IMR-90 (cell line): ENCODE measurements around the gene MYO1A. TPM values are rescaled to one million over a fixed set of nuclear protein-coding genes. Genes with fewer than 3 reads are reported as not detected.

Experiments
- ATAC-seq: fragments of 200-7000 bp; cut with Tn5 transposase; 2 replicates; pipeline ENCODE4 v1.9.1; 2020; ENCODE audit warnings: low read depth, mild to moderate bottlenecking, moderate library complexity
- BruUV-seq: library from RNA; stranded (reverse); fragments of 400-500 nt; replicated peaks from 2 replicates; lab custom pipeline; 2021; lab: Mats Ljungman, UMichigan
- CTCF ChIA-PET: fragments of 300-600 bp; formaldehyde crosslinking; extraction: SDS; loops from one replicate; lab custom pipeline; 2021; ENCODE audit warnings: antibody characterized with exemption; lab: Yijun Ruan, JAX
- POLR2A ChIA-PET: fragments of 300-600 bp; sonication (Branson Sonifier 250); formaldehyde crosslinking; loops from one replicate; lab custom pipeline; 2022; ENCODE audit warnings: antibody characterized with exemption; ENCODE audit not compliant: unreplicated experiment; lab: Charles Lee
- DNase-seq: peaks from one replicate; pipeline ENCODE4 v3.0.0; 2013
- H2AFZ ChIP-seq: replicated peaks from 2 replicates; pipeline ENCODE3; 2013; ENCODE audit warnings: low read length, mild to moderate bottlenecking; ENCODE audit not compliant: poor library complexity
- H2AK5ac ChIP-seq: 2 replicates; pipeline ENCODE4 v1.6.1; 2013; ENCODE audit warnings: low read depth, low read length, inconsistent platforms
- H2AK9ac ChIP-seq: replicated peaks from 2 replicates; pipeline ENCODE3; 2013; ENCODE audit warnings: mild to moderate bottlenecking, low read depth, low read length, moderate library complexity; ENCODE audit not compliant: poor library complexity
- H2BK120ac ChIP-seq: 2 replicates; pipeline ENCODE4 v1.6.1; 2013; ENCODE audit warnings: low read depth, low read length, inconsistent platforms
- H2BK15ac ChIP-seq: 3 replicates; pipeline ENCODE4 v1.6.1; 2013; ENCODE audit warnings: low read depth, low read length, inconsistent platforms
- H2BK20ac ChIP-seq: 2 replicates; pipeline ENCODE4 v1.6.1; 2013; ENCODE audit warnings: low read depth, mild to moderate bottlenecking, inconsistent platforms, low read length, moderate library complexity
- H2BK5ac ChIP-seq: 2 replicates; pipeline ENCODE4 v1.6.1; 2013; ENCODE audit warnings: mild to moderate bottlenecking, low read depth, low read length, inconsistent platforms; ENCODE audit not compliant: poor library complexity, severe bottlenecking
- H3K14ac ChIP-seq: replicated peaks from 2 replicates; pipeline ENCODE4 v1.6.1; 2013; ENCODE audit warnings: low read depth, low read length, inconsistent platforms
- H3K18ac ChIP-seq: 2 replicates; pipeline ENCODE4 v1.6.1; 2013; ENCODE audit warnings: low read depth, low read length, control low read depth
- H3K23ac ChIP-seq: 2 replicates; pipeline ENCODE4 v1.6.1; 2013; ENCODE audit warnings: low read depth, low read length, inconsistent platforms
- H3K27ac ChIP-seq: 2 replicates; pipeline ENCODE4 v1.5.1; 2013; ENCODE audit warnings: mild to moderate bottlenecking, control low read depth, low read length; ENCODE audit not compliant: insufficient read depth
- H3K27me3 ChIP-seq: 2 replicates; pipeline ENCODE4 v1.6.1; 2013; ENCODE audit warnings: low read length; ENCODE audit not compliant: control insufficient read depth, insufficient read depth
- H3K36me3 ChIP-seq: 2 replicates; pipeline ENCODE4 v1.6.1; 2013; ENCODE audit warnings: low read length, mixed read lengths; ENCODE audit not compliant: control insufficient read depth, insufficient read depth
- H3K4ac ChIP-seq: 2 replicates; pipeline ENCODE4 v1.6.1; 2013; ENCODE audit warnings: low read depth, low read length, inconsistent platforms
- H3K4me1 ChIP-seq: 2 replicates; pipeline ENCODE4 v1.6.1; 2013; ENCODE audit warnings: low read length, mixed read lengths; ENCODE audit not compliant: control insufficient read depth, insufficient read depth
- H3K4me2 ChIP-seq: 2 replicates; pipeline ENCODE4 v1.6.1; 2013; ENCODE audit warnings: low read depth, mild to moderate bottlenecking, control low read depth, low read length, moderate library complexity
- H3K4me3 ChIP-seq: 2 replicates; pipeline ENCODE4 v1.5.1; 2013; ENCODE audit warnings: low read depth, mild to moderate bottlenecking, control low read depth, low read length, moderate library complexity; ENCODE audit not compliant: insufficient read depth
- H3K56ac ChIP-seq: 2 replicates; pipeline ENCODE4 v1.6.1; 2013; ENCODE audit warnings: low read length, inconsistent platforms; ENCODE audit not compliant: insufficient read depth; ENCODE audit errors: extremely low read depth
- H3K79me1 ChIP-seq, 2 experiments: 2 replicates each; pipeline ENCODE4 v1.6.1; 2013; ENCODE audit warnings: low read length in 2 of 2, inconsistent platforms in 1 of 2, low read depth in 1 of 2
- H3K9ac ChIP-seq: 2 replicates; pipeline ENCODE4 v1.6.1; 2013; ENCODE audit warnings: low read depth, low read length, control low read depth
- H3K9me1 ChIP-seq: 2 replicates; pipeline ENCODE4 v1.6.1; 2013; ENCODE audit warnings: low read length, inconsistent platforms; ENCODE audit not compliant: insufficient read depth
- H3K9me3 ChIP-seq: 2 replicates; pipeline ENCODE4 v1.6.1; 2013; ENCODE audit warnings: low read length; ENCODE audit not compliant: control insufficient read depth, insufficient read depth
- H4K20me1 ChIP-seq: 2 replicates; pipeline ENCODE4 v1.6.1; 2013; ENCODE audit warnings: low read length, inconsistent platforms; ENCODE audit not compliant: insufficient read depth
- H4K5ac ChIP-seq: 2 replicates; pipeline ENCODE4 v1.6.1; 2013; ENCODE audit warnings: mild to moderate bottlenecking, low read depth, low read length, control low read depth
- H4K8ac ChIP-seq, 2 experiments: 2 replicates each; pipeline ENCODE4 v1.6.1; 2013; ENCODE audit warnings: low read depth in 2 of 2, low read length in 2 of 2, control low read depth in 1 of 2, inconsistent platforms in 1 of 2
- H4K91ac ChIP-seq: 2 replicates; pipeline ENCODE4 v1.6.1; 2013; ENCODE audit warnings: low read depth, low read length, inconsistent platforms; ENCODE audit not compliant: insufficient read depth
- BHLHE40 ChIP-seq: fragments of 150-350 bp; IDR thresholded peaks from 2 replicates; pipeline ENCODE4 v1.6.1; 2016; ENCODE audit warnings: mild to moderate bottlenecking, low read depth, low read length
- CHD1 ChIP-seq: IDR thresholded peaks from 2 replicates; pipeline ENCODE4 v1.6.1; 2012; ENCODE audit warnings: low read depth, low read length, improper control_type of control experiment
- CTCF ChIP-seq: conservative IDR thresholded peaks from 2 replicates; pipeline ENCODE4 v1.5.1; 2012; ENCODE audit warnings: mild to moderate bottlenecking, low read depth, low read length, improper control_type of control experiment
- MAZ ChIP-seq: IDR thresholded peaks from 2 replicates; pipeline ENCODE4 v1.6.1; 2012; ENCODE audit warnings: low read depth, mild to moderate bottlenecking, low read length, improper control_type of control experiment, moderate library complexity, borderline replicate concordance
- MXI1 ChIP-seq: IDR thresholded peaks from 2 replicates; pipeline ENCODE4 v1.6.1; 2012; ENCODE audit warnings: low read depth, mild to moderate bottlenecking, low read length, moderate library complexity, borderline replicate concordance
- RAD21 ChIP-seq: IDR thresholded peaks from 2 replicates; pipeline ENCODE4 v1.6.1; 2012; ENCODE audit warnings: low read length, improper control_type of control experiment
- RFX5 ChIP-seq: IDR thresholded peaks from 2 replicates; pipeline ENCODE4 v1.8.0; 2012; ENCODE audit warnings: low read depth, mild to moderate bottlenecking, low read length, moderate library complexity
- WGBS, 2 experiments: methylation state at CpG; one replicate each; pipeline versions ENCODE4 v1.1.5 to v1.1.7; 2013; ENCODE audit warnings: missing lambda C conversion rate in 2 of 2; ENCODE audit not compliant: insufficient read length in 1 of 2; ENCODE audit errors: extremely low coverage in 2 of 2; 5-methylcytosine and 5-hydroxymethylcytosine counted together
- dilution Hi-C: fragments of 300-500 bp; cut with HindIII; formaldehyde crosslinking; loops from one replicate; pipeline ENCODE4 v1.14.3; 2018; ENCODE audit warnings: low sequenced_read_pairs; ENCODE audit not compliant: unreplicated experiment
- in situ Hi-C: fragments of 300-500 bp; cut with MboI; formaldehyde crosslinking; loops from 3 replicates; pipeline ENCODE4 v1.14.3; 2019; ENCODE audit warnings: low sequenced_read_pairs, inconsistent platforms, mixed read lengths
- intact Hi-C: fragments of 100-400 bp; cut with micrococcal nuclease; formaldehyde crosslinking; loops from 2 replicates; pipeline ENCODE4 v1.10.0; 2022
- polyA plus RNA-seq, 3 experiments: library from polyadenylated mRNA; depleted of rRNA; stranded (reverse); fragments of >200 nt; gene quantifications; 2 replicates each; pipeline ENCODE4 v1.2.3, GENCODE V29; 2012; ENCODE audit warnings: low replicate concordance in 1 of 3
- total RNA-seq: library from RNA; depleted of rRNA; stranded (reverse); fragments of >200 nt; gene quantifications from 2 replicates; pipeline ENCODE4 v1.2.3, GENCODE V29; 2012

MYO1A gene
- total and polyA plus RNA-seq, 2 of the 4 experiments (the other 2 are of a cell fraction), result under 0.01 TPM; not detected in 1

GRCh38 chr12:57049890-57050289, at the start of gene MYO1A (continued):
- TF ChIP-seq CHD1, result no peak

GRCh38 chr12:57099047-57099714, 49.3 kb upstream of the MYO1A start:
- no peak for ATAC-seq
- peaks cover 13 to 42% of the 10 kb centered on the region in 2 experiments for H3K79me1 ChIP-seq
- no peak overlapping the region for H3K27ac ChIP-seq
- no peaks in the 10 kb centered on the region for H3K9me3 ChIP-seq
- no peak overlapping the region for H2BK5ac ChIP-seq
- no peak overlapping the region for H4K8ac ChIP-seq
- no peak for DNase-seq
- no peak overlapping the region for H2AK5ac ChIP-seq
- no peak overlapping the region for H3K56ac ChIP-seq
- BruUV-seq, result no TSS peak
- H3K36me3 ChIP-seq, result peaks cover 64% of the 10 kb centered on the region
- H3K9ac ChIP-seq, result no peak overlapping the region
- no peak overlapping the region for H2AFZ ChIP-seq
- H4K20me1 ChIP-seq, result peaks cover 28% of the 10 kb centered on the region
- in situ Hi-C loops (no loop called here), dilution Hi-C loops (no loop called here), intact Hi-C loops (no loop called here)
- no peak overlapping the region for H2BK120ac ChIP-seq
- H2BK15ac ChIP-seq, result no peak overlapping the region
- H3K18ac ChIP-seq, result no peak overlapping the region
- no peak overlapping the region for H3K4me2 ChIP-seq
- H4K5ac ChIP-seq, result no peak overlapping the region
- no peak overlapping the region for H2BK20ac ChIP-seq
- H3K14ac ChIP-seq, result no peak overlapping the region
- TF ChIP-seq CTCF, result no peak
- no peak for TF ChIP-seq MAZ
- TF ChIP-seq MXI1, result no peak
- TF ChIP-seq RFX5, result no peak
- TF ChIP-seq BHLHE40, result no peak
- no peak for TF ChIP-seq RAD21
- H4K91ac ChIP-seq, result no peak overlapping the region
- peaks cover 15% of the 10 kb centered on the region for H3K4me1 ChIP-seq
- H2AK9ac ChIP-seq, result peak overlapping the region; percentile 22
- peaks cover 18% of the 10 kb centered on the region for H3K9me1 ChIP-seq
- H3K23ac ChIP-seq, result no peak overlapping the region
- ChIA-PET POLR2A (interaction anchor here (1.2 kb wide), 1 partner anchor 8 kb away, joined by 3 read pairs; no protein-coding TSS in a partner anchor), CTCF (no interaction called here)
- no peak overlapping the region for H3K4ac ChIP-seq
- H3K4me3 ChIP-seq, result no peak overlapping the region
- 89% methylated on average over 5 of the region's 11 CpGs; no CpG with 5 or more reads in 1 of the 2 experiments for WGBS, 2 experiments
- H3K27me3 ChIP-seq, result no peaks in the 10 kb centered on the region
